ENCODE results near the gene COX10.
"Not testable (repeated sequence)": the region's sequence is repeated elsewhere in the genome, so short reads cannot be mapped to it uniquely, and the experiment has no call there.

The COX10 gene

DNA sequence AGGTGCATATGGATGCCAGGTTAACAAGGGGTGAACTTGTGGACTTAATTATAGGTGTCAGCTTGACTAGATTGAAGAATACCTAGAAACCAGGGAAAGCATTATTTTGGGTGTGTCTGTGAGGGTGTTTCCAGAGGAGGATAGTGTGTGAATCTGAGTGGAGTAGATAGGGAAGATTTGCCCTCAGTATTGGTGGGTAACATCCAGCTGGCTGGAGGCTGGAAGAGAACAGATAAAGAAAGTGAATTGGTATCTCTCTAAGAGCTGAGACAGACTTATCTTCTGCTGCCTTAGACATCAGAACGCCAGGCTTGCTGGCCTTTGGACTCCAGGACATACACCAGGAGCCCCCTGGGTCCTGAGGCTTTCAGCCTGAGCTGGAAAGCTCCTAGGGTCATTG, 92.1 kb downstream of the COX10 start:
- Histone ChIP-seq H3K9me3 (ENCODE audit: control insufficient read depth, low read length) (no peaks in the 10 kb centered on the region), H3K27me3 (ENCODE audit: control insufficient read depth, insufficient read depth, low read length) (no peaks in the 10 kb centered on the region), H3K4me3 (ENCODE audit: low read length) (no peak overlapping the region), H3K4me1 (ENCODE audit: control insufficient read depth, insufficient read depth, low read length) (no peaks in the 10 kb centered on the region), H3K9ac (ENCODE audit: low read length) (no peak overlapping the region), H3K36me3 (ENCODE audit: control insufficient read depth, insufficient read depth, low read length) (no peaks in the 10 kb centered on the region)

GRCh38 chr17:14165616-14166015, 96.3 kb downstream of the COX10 start:
- Histone ChIP-seq H3K4me3 (ENCODE audit: low read length) (no peak overlapping the region), H3K4me1 (ENCODE audit: control insufficient read depth, insufficient read depth, low read length) (no peaks in the 10 kb centered on the region), H3K9ac (ENCODE audit: low read length) (no peak overlapping the region), H3K9me3 (ENCODE audit: control insufficient read depth, low read length) (no peaks in the 10 kb centered on the region), H3K36me3 (ENCODE audit: control insufficient read depth, insufficient read depth, low read length) (no peaks in the 10 kb centered on the region), H3K27me3 (ENCODE audit: control insufficient read depth, insufficient read depth, low read length) (no peaks in the 10 kb centered on the region)

- not testable (repeated sequence) for H3K27me3 ChIP-seq (ENCODE audit: control insufficient read depth, insufficient read depth, low read length); H3K9ac ChIP-seq (ENCODE audit: low read length); H3K36me3 ChIP-seq (ENCODE audit: control insufficient read depth, insufficient read depth, low read length); H3K4me3 ChIP-seq (ENCODE audit: low read length); H3K9me3 ChIP-seq (ENCODE audit: control insufficient read depth, low read length); H3K4me1 ChIP-seq (ENCODE audit: control insufficient read depth, insufficient read depth, low read length)
These were observed 98.5 kb downstream of the COX10 start for GRCh38 chr17:14167831-14168230.

- H3K27me3 ChIP-seq (ENCODE audit: control insufficient read depth, insufficient read depth, low read length): no peaks in the 10 kb centered on the region
- H3K9me3 ChIP-seq (ENCODE audit: control insufficient read depth, low read length): no peaks in the 10 kb centered on the region
- H3K36me3 ChIP-seq (ENCODE audit: control insufficient read depth, insufficient read depth, low read length): no peaks in the 10 kb centered on the region
- H3K4me1 ChIP-seq (ENCODE audit: control insufficient read depth, insufficient read depth, low read length): no peaks in the 10 kb centered on the region
- H3K9ac ChIP-seq (ENCODE audit: low read length): no peak overlapping the region
- H3K4me3 ChIP-seq (ENCODE audit: low read length): no peak overlapping the region
These were observed 99.3 kb downstream of the COX10 start for GRCh38 chr17:14168582-14168981.

DNA sequence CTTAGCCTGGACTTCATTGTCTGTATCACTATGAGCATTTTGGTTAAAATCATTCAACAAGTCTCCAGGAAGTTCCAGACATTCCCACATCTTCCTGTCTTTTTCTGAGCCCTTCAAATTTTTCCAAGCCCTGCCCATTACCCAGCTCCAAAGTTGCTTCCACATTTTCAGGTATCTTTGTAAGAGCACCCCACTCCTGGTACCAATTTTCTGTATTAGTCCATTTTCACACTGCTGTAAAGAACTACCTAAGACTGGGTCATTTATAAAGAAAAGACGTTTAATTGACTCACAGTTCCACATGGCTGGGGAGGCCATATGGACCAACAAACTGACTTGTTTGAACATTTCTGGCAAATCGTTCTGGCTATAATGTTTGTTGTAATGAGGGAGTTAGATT, 100.0 kb downstream of the COX10 start:
- Histone ChIP-seq H3K9me3 (ENCODE audit: control insufficient read depth, low read length) (no peaks in the 10 kb centered on the region), H3K4me3 (ENCODE audit: low read length) (no peak overlapping the region), H3K36me3 (ENCODE audit: control insufficient read depth, insufficient read depth, low read length) (no peaks in the 10 kb centered on the region), H3K27me3 (ENCODE audit: control insufficient read depth, insufficient read depth, low read length) (no peaks in the 10 kb centered on the region), H3K9ac (ENCODE audit: low read length) (no peak overlapping the region), H3K4me1 (ENCODE audit: control insufficient read depth, insufficient read depth, low read length) (no peaks in the 10 kb centered on the region)

- H3K4me3 ChIP-seq (ENCODE audit: low read length): no peak overlapping the region
- no peaks in the 10 kb centered on the region for H3K4me1 ChIP-seq (ENCODE audit: control insufficient read depth, insufficient read depth, low read length)
- H3K9me3 ChIP-seq (ENCODE audit: control insufficient read depth, low read length): no peaks in the 10 kb centered on the region
- H3K9ac ChIP-seq (ENCODE audit: low read length): no peak overlapping the region
- H3K27me3 ChIP-seq (ENCODE audit: control insufficient read depth, insufficient read depth, low read length): no peaks in the 10 kb centered on the region
- H3K36me3 ChIP-seq (ENCODE audit: control insufficient read depth, insufficient read depth, low read length): no peaks in the 10 kb centered on the region
These were observed 100.6 kb downstream of the COX10 start for GRCh38 chr17:14169901-14170300.

DNA sequence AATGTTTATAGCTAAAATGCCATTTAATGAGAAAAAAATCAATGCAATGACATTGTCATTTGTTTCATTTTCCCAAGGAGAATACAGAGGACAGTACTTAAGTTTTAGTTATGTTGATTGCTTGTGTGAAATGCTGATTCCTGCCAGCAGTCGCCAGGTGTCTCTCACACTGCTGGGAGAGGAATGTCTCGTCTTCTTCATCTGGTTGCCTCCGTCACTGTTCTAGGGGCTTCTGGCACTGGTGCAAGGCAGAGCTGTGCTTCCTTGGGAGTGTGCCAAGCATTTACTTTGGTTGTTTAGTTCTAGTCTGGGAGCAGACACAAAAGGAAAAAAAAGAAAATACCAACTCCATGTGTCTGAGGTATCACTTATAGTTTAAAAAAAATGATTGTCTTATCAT, 107.7 kb downstream of the COX10 start:
- H3K9me3 ChIP-seq (ENCODE audit: control insufficient read depth, low read length); H3K9ac ChIP-seq (ENCODE audit: low read length); H3K4me1 ChIP-seq (ENCODE audit: control insufficient read depth, insufficient read depth, low read length); H3K4me3 ChIP-seq (ENCODE audit: low read length); H3K27me3 ChIP-seq (ENCODE audit: control insufficient read depth, insufficient read depth, low read length); H3K36me3 ChIP-seq (ENCODE audit: control insufficient read depth, insufficient read depth, low read length): not testable (repeated sequence)

- H3K4me1 ChIP-seq (ENCODE audit: control insufficient read depth, insufficient read depth, low read length); H3K9me3 ChIP-seq (ENCODE audit: control insufficient read depth, low read length); H3K36me3 ChIP-seq (ENCODE audit: control insufficient read depth, insufficient read depth, low read length); H3K27me3 ChIP-seq (ENCODE audit: control insufficient read depth, insufficient read depth, low read length); H3K9ac ChIP-seq (ENCODE audit: low read length); H3K4me3 ChIP-seq (ENCODE audit: low read length): not testable (repeated sequence)
These were observed 108.5 kb downstream of the COX10 start for GRCh38 chr17:14177801-14178200.

GRCh38 chr17:14179951-14180350, 110.6 kb downstream of the COX10 start:
- not testable (repeated sequence) for H3K4me3 ChIP-seq (ENCODE audit: low read length); H3K9ac ChIP-seq (ENCODE audit: low read length); H3K36me3 ChIP-seq (ENCODE audit: control insufficient read depth, insufficient read depth, low read length); H3K4me1 ChIP-seq (ENCODE audit: control insufficient read depth, insufficient read depth, low read length); H3K9me3 ChIP-seq (ENCODE audit: control insufficient read depth, low read length); H3K27me3 ChIP-seq (ENCODE audit: control insufficient read depth, insufficient read depth, low read length)

- H3K27me3 ChIP-seq (ENCODE audit: control insufficient read depth, insufficient read depth, low read length); H3K36me3 ChIP-seq (ENCODE audit: control insufficient read depth, insufficient read depth, low read length): not testable (repeated sequence)
These were observed 112.8 kb downstream of the COX10 start for GRCh38 chr17:14182084-14182483.

DNA sequence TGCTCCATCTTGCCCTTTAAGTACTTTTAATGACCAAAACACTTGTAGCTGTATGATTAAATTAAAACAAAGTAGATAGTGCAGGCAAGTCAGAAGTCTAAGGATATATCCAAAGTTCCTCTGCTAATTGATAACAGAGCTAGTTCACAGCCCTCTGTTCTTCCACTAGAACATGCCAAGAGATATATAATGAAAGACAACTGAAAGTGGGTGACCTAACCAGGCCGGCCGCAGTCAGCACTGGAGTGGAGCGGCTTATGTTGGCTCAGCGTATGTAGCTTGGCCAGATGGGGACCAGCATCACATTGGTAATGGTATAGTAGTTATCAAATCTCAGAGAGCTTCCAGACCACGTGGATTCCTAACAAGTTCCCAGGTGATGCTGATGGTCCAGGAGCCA, 115.2 kb downstream of the COX10 start:
- not testable (repeated sequence) for H3K9me3 ChIP-seq (ENCODE audit: control insufficient read depth, low read length); H3K27me3 ChIP-seq (ENCODE audit: control insufficient read depth, insufficient read depth, low read length); H3K4me1 ChIP-seq (ENCODE audit: control insufficient read depth, insufficient read depth, low read length); H3K36me3 ChIP-seq (ENCODE audit: control insufficient read depth, insufficient read depth, low read length); H3K9ac ChIP-seq (ENCODE audit: low read length); H3K4me3 ChIP-seq (ENCODE audit: low read length)

More at GRCh38 chr17:14182084-14182483, 112.8 kb downstream of the COX10 start:
- not testable (repeated sequence) for H3K9me3 ChIP-seq (ENCODE audit: control insufficient read depth, low read length); H3K4me1 ChIP-seq (ENCODE audit: control insufficient read depth, insufficient read depth, low read length); H3K4me3 ChIP-seq (ENCODE audit: low read length); H3K9ac ChIP-seq (ENCODE audit: low read length)

GRCh38 chr17:14186443-14186842, 117.1 kb downstream of the COX10 start:
- H3K4me1 ChIP-seq (ENCODE audit: control insufficient read depth, insufficient read depth, low read length); H3K9me3 ChIP-seq (ENCODE audit: control insufficient read depth, low read length); H3K9ac ChIP-seq (ENCODE audit: low read length); H3K4me3 ChIP-seq (ENCODE audit: low read length); H3K36me3 ChIP-seq (ENCODE audit: control insufficient read depth, insufficient read depth, low read length); H3K27me3 ChIP-seq (ENCODE audit: control insufficient read depth, insufficient read depth, low read length): not testable (repeated sequence)

DNA sequence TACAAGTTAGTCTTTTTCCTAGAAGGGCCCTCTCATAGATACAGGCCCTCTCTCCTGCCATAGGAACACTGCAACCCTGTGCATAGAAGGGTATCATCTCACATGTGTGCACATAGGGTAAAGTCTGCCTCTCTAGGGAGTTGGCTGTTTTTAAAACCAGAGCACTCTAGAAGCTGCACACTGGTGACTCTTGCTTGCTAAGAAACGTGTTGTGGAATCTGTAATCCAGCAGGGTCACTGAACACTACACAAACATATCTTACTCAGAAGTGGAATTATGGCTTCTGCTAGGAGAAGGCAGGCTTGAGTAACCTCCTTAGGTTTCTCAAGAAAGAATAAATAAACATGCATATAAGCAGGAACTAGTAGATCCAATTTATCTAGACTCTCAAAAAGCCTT, 121.5 kb downstream of the COX10 start:
- H3K36me3 ChIP-seq (ENCODE audit: control insufficient read depth, insufficient read depth, low read length); H3K27me3 ChIP-seq (ENCODE audit: control insufficient read depth, insufficient read depth, low read length); H3K4me1 ChIP-seq (ENCODE audit: control insufficient read depth, insufficient read depth, low read length); H3K4me3 ChIP-seq (ENCODE audit: low read length); H3K9me3 ChIP-seq (ENCODE audit: control insufficient read depth, low read length); H3K9ac ChIP-seq (ENCODE audit: low read length): not testable (repeated sequence)
